ENCODE measurements around the gene NFATC1.

NFATC1 gene

GRCh38 chr18:79449551-79450288 lies 54.0 kb downstream of the NFATC1 start:
- WGBS, 2 donors (ENCODE audit: extremely low coverage in 2 of 2, insufficient read length in 2 of 2, insufficient replicate concordance in 1 of 2): no CpG with 5 or more reads among the region's 35 CpGs

GRCh38 chr18:79450289-79451080 lies 54.8 kb downstream of the NFATC1 start:
- no peak for DNase-seq (ENCODE audit: low spot score)
- H2AFZ ChIP-seq (ENCODE audit: low read length): no peak overlapping the region
- no peak overlapping the region for H3K4me3 ChIP-seq (ENCODE audit: low read length in 2 of 2)
- no peak overlapping the region for H3K23ac ChIP-seq (ENCODE audit: low read depth, low read length, poor library complexity)
- no peak overlapping the region for H3K9ac ChIP-seq (ENCODE audit: low read depth, low read length, poor library complexity)
- peaks cover 1 to 5% of the 10 kb centered on the region in 2 donors for H3K4me1 ChIP-seq (ENCODE audit: control insufficient read depth in 2 of 2, insufficient read depth in 1 of 2, low read depth in 1 of 2, low read length in 2 of 2)
- H4K91ac ChIP-seq (ENCODE audit: low read depth, low read length, poor library complexity): no peak overlapping the region
- H2BK15ac ChIP-seq (ENCODE audit: low read length): no peak overlapping the region
- peak overlapping the region; percentile 82 for H3K14ac ChIP-seq (ENCODE audit: low read length)
- peak overlapping the region; percentile 7 for H2BK5ac ChIP-seq (ENCODE audit: low read length)
- H3K9me3 ChIP-seq (replicated peaks in 1 of 2; ENCODE audit: control insufficient read depth in 2 of 2, insufficient read depth in 1 of 2, low read depth in 1 of 2, low read length in 2 of 2): no peaks in the 10 kb centered on the region
- no peaks in the 10 kb centered on the region for H3K27me3 ChIP-seq (ENCODE audit: control insufficient read depth in 3 of 3, insufficient read depth in 3 of 3, low read depth in 1 of 3, low read length in 3 of 3)
- H2BK12ac ChIP-seq (ENCODE audit: low read length): no peak overlapping the region
- H3K79me1 ChIP-seq (ENCODE audit: low read depth, low read length): peaks cover 1% of the 10 kb centered on the region
- no peak overlapping the region for H3K27ac ChIP-seq (replicated peaks; ENCODE audit: low read length)
- H4K8ac ChIP-seq (ENCODE audit: low read depth, low read length): peak overlapping the region; percentile 59
- H3K18ac ChIP-seq (ENCODE audit: low read length): peak overlapping the region; percentile 67
- no peaks in the 10 kb centered on the region for H3K36me3 ChIP-seq (replicated peaks in 1 of 2; ENCODE audit: control insufficient read depth in 2 of 2, insufficient read depth in 2 of 2, low read length in 2 of 2)
- H3K4me2 ChIP-seq (ENCODE audit: insufficient read depth, low read length, poor library complexity, severe bottlenecking): no peak overlapping the region
- H2BK120ac ChIP-seq (ENCODE audit: low read depth, low read length): no peak overlapping the region
- WGBS, 2 donors (ENCODE audit: extremely low coverage in 2 of 2, insufficient read length in 2 of 2, insufficient replicate concordance in 1 of 2): no CpG with 5 or more reads among the region's 28 CpGs
- no peak overlapping the region for H3K4ac ChIP-seq (ENCODE audit: low read length)
- peak overlapping the region; percentile 43 for H2AK5ac ChIP-seq (ENCODE audit: low read depth, low read length)

More at GRCh38 chr18:79449551-79450288, 54.0 kb downstream of the NFATC1 start:
- peaks cover 1% of the 10 kb centered on the region for H3K79me1 ChIP-seq (ENCODE audit: low read depth, low read length)
- H3K4me2 ChIP-seq (ENCODE audit: insufficient read depth, low read length, poor library complexity, severe bottlenecking): no peak overlapping the region
- DNase-seq (ENCODE audit: low spot score): no peak
- H3K4me1 ChIP-seq (ENCODE audit: control insufficient read depth in 2 of 2, insufficient read depth in 1 of 2, low read depth in 1 of 2, low read length in 2 of 2): peaks cover 1 to 5% of the 10 kb centered on the region in 2 donors
- no peak overlapping the region for H3K27ac ChIP-seq (replicated peaks; ENCODE audit: low read length)
- H3K4me3 ChIP-seq (ENCODE audit: low read length in 2 of 2): no peak overlapping the region
- no peaks in the 10 kb centered on the region for H3K9me3 ChIP-seq (replicated peaks in 1 of 2; ENCODE audit: control insufficient read depth in 2 of 2, insufficient read depth in 1 of 2, low read depth in 1 of 2, low read length in 2 of 2)
- peak overlapping the region; percentile 40 for H3K9ac ChIP-seq (ENCODE audit: low read depth, low read length, poor library complexity)
- no peaks in the 10 kb centered on the region for H3K36me3 ChIP-seq (replicated peaks in 1 of 2; ENCODE audit: control insufficient read depth in 2 of 2, insufficient read depth in 2 of 2, low read length in 2 of 2)
- no peak overlapping the region for H2BK15ac ChIP-seq (ENCODE audit: low read length)
- H4K91ac ChIP-seq (ENCODE audit: low read depth, low read length, poor library complexity): no peak overlapping the region
- H2AK5ac ChIP-seq (ENCODE audit: low read depth, low read length): no peak overlapping the region
- H3K14ac ChIP-seq (ENCODE audit: low read length): peak overlapping the region; percentile 25
- H2AFZ ChIP-seq (ENCODE audit: low read length): no peak overlapping the region
- no peak overlapping the region for H2BK5ac ChIP-seq (ENCODE audit: low read length)
- no peak overlapping the region for H4K8ac ChIP-seq (ENCODE audit: low read depth, low read length)
- no peak overlapping the region for H3K23ac ChIP-seq (ENCODE audit: low read depth, low read length, poor library complexity)
- H3K18ac ChIP-seq (ENCODE audit: low read length): peak overlapping the region; percentile 53
- no peak overlapping the region for H2BK12ac ChIP-seq (ENCODE audit: low read length)
- no peak overlapping the region for H2BK120ac ChIP-seq (ENCODE audit: low read depth, low read length)
- H3K27me3 ChIP-seq (ENCODE audit: control insufficient read depth in 3 of 3, insufficient read depth in 3 of 3, low read depth in 1 of 3, low read length in 3 of 3): no peaks in the 10 kb centered on the region
- H3K4ac ChIP-seq (ENCODE audit: low read length): no peak overlapping the region

GRCh38 chr18:79451237-79452125 lies 55.8 kb downstream of the NFATC1 start:
- Histone ChIP-seq H2BK120ac (ENCODE audit: low read depth, low read length) (no peak overlapping the region), H2BK12ac (ENCODE audit: low read length) (no peak overlapping the region), H4K8ac (ENCODE audit: low read depth, low read length) (no peak overlapping the region), H4K91ac (ENCODE audit: low read depth, low read length, poor library complexity) (no peak overlapping the region), H3K23ac (ENCODE audit: low read depth, low read length, poor library complexity) (no peak overlapping the region), H3K4me3 (ENCODE audit: low read length in 2 of 2) (no peak overlapping the region), H2AK5ac (ENCODE audit: low read depth, low read length) (peak overlapping the region; percentile 43), H3K4ac (ENCODE audit: low read length) (no peak overlapping the region), H3K18ac (ENCODE audit: low read length) (no peak overlapping the region), H3K4me2 (ENCODE audit: insufficient read depth, low read length, poor library complexity, severe bottlenecking) (no peak overlapping the region), H3K9me3 (replicated peaks in 1 of 2; ENCODE audit: control insufficient read depth in 2 of 2, insufficient read depth in 1 of 2, low read depth in 1 of 2, low read length in 2 of 2) (no peaks in the 10 kb centered on the region), H3K27ac (replicated peaks; ENCODE audit: low read length) (no peak overlapping the region), H2BK15ac (ENCODE audit: low read length) (no peak overlapping the region), H3K36me3 (replicated peaks in 1 of 2; ENCODE audit: control insufficient read depth in 2 of 2, insufficient read depth in 2 of 2, low read length in 2 of 2) (no peaks in the 10 kb centered on the region), H3K27me3 (ENCODE audit: control insufficient read depth in 3 of 3, insufficient read depth in 3 of 3, low read depth in 1 of 3, low read length in 3 of 3) (no peaks in the 10 kb centered on the region), H2BK5ac (ENCODE audit: low read length) (peak overlapping the region; percentile 7), H3K14ac (ENCODE audit: low read length) (peak overlapping the region; percentile 78), H3K79me1 (ENCODE audit: low read depth, low read length) (peaks cover 1% of the 10 kb centered on the region), H3K4me1 (ENCODE audit: control insufficient read depth in 2 of 2, insufficient read depth in 1 of 2, low read depth in 1 of 2, low read length in 2 of 2) (peaks cover 0 to 1% of the 10 kb centered on the region in 2 donors), H2AFZ (ENCODE audit: low read length) (no peak overlapping the region), H3K9ac (ENCODE audit: low read depth, low read length, poor library complexity) (no peak overlapping the region)
- no peak for DNase-seq (ENCODE audit: low spot score)
- WGBS, 2 donors (ENCODE audit: extremely low coverage in 2 of 2, insufficient read length in 2 of 2, insufficient replicate concordance in 1 of 2): no CpG with 5 or more reads among the region's 45 CpGs

Data from neuronal stem cell (in vitro differentiated cells).